Measurements from ENCODE around the gene RDH5. TPM values are rescaled to one million over a fixed set of nuclear protein-coding genes. Genes with fewer than 3 reads are reported as not detected.

The RDH5 gene
- total and polyA plus RNA-seq, 2 of the 13 experiments (the other 11 are each of a cell fraction or from before 2014, with no cell fraction given): 2.6 to 5.7 TPM

DNA sequence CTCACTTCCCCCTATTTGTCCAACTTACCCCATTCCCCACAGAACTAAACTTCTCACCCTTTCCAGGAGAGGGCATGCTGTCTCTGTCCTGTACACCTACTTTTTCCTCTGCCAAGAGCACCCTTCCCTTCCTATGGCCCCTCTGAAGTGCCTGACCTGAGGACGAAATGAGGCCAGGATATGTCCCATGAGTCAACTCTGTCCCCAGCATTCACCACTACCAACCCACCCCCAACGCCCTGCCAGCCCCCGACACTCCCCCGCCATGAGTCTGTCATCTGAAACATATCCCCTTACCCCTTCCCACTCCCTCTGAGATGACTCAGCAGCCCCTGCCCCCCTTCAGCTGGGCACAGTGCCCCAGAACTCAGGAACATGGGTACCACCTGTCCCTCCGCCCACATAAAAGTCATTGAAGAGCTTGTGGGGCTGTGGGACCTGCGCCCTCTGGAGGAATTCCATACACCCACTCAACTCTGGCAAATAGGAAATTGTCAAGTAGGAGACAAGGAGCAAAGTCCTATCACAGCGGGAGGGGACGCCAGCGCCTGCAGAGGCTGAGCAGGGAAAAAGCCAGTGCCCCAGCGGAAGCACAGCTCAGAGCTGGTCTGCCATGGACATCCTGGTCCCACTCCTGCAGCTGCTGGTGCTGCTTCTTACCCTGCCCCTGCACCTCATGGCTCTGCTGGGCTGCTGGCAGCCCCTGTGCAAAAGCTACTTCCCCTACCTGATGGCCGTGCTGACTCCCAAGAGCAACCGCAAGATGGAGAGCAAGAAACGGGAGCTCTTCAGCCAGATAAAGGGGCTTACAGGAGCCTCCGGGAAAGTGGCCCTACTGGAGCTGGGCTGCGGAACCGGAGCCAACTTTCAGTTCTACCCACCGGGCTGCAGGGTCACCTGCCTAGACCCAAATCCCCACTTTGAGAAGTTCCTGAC lies 38.8 kb upstream of the RDH5 start (continued):
- TF ChIP-seq, protein P1, sequence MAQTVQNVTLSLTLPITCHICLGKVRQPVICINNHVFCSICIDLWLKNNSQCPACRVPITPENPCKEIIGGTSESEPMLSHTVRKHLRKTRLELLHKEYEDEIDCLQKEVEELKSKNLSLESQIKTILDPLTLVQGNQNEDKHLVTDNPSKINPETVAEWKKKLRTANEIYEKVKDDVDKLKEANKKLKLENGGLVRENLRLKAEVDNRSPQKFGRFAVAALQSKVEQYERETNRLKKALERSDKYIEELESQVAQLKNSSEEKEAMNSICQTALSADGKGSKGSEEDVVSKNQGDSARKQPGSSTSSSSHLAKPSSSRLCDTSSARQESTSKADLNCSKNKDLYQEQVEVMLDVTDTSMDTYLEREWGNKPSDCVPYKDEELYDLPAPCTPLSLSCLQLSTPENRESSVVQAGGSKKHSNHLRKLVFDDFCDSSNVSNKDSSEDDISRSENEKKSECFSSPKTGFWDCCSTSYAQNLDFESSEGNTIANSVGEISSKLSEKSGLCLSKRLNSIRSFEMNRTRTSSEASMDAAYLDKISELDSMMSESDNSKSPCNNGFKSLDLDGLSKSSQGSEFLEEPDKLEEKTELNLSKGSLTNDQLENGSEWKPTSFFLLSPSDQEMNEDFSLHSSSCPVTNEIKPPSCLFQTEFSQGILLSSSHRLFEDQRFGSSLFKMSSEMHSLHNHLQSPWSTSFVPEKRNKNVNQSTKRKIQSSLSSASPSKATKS (CRISPR knock-in tag; IDR thresholded peaks at IDR 0.05): no peak
- TF ChIP-seq, protein P2, sequence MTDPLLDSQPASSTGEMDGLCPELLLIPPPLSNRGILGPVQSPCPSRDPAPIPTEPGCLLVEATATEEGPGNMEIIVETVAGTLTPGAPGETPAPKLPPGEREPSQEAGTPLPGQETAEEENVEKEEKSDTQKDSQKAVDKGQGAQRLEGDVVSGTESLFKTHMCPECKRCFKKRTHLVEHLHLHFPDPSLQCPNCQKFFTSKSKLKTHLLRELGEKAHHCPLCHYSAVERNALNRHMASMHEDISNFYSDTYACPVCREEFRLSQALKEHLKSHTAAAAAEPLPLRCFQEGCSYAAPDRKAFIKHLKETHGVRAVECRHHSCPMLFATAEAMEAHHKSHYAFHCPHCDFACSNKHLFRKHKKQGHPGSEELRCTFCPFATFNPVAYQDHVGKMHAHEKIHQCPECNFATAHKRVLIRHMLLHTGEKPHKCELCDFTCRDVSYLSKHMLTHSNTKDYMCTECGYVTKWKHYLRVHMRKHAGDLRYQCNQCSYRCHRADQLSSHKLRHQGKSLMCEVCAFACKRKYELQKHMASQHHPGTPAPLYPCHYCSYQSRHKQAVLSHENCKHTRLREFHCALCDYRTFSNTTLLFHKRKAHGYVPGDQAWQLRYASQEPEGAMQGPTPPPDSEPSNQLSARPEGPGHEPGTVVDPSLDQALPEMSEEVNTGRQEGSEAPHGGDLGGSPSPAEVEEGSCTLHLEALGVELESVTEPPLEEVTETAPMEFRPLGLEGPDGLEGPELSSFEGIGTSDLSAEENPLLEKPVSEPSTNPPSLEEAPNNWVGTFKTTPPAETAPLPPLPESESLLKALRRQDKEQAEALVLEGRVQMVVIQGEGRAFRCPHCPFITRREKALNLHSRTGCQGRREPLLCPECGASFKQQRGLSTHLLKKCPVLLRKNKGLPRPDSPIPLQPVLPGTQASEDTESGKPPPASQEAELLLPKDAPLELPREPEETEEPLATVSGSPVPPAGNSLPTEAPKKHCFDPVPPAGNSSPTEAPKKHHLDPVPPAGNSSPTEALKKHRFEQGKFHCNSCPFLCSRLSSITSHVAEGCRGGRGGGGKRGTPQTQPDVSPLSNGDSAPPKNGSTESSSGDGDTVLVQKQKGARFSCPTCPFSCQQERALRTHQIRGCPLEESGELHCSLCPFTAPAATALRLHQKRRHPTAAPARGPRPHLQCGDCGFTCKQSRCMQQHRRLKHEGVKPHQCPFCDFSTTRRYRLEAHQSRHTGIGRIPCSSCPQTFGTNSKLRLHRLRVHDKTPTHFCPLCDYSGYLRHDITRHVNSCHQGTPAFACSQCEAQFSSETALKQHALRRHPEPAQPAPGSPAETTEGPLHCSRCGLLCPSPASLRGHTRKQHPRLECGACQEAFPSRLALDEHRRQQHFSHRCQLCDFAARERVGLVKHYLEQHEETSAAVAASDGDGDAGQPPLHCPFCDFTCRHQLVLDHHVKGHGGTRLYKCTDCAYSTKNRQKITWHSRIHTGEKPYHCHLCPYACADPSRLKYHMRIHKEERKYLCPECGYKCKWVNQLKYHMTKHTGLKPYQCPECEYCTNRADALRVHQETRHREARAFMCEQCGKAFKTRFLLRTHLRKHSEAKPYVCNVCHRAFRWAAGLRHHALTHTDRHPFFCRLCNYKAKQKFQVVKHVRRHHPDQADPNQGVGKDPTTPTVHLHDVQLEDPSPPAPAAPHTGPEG (CRISPR knock-in tag; IDR thresholded peaks at IDR 0.05): no peak
- no peak for TF ChIP-seq ZNF232 (CRISPR knock-in tag; IDR thresholded peaks at IDR 0.05; ENCODE audit: borderline replicate concordance)
- no peak for TF ChIP-seq ATM (IDR thresholded peaks at IDR 0.05; ENCODE audit: borderline replicate concordance)
- no peak for TF ChIP-seq ZNF839 (CRISPR knock-in tag; IDR thresholded peaks at IDR 0.05; ENCODE audit: borderline replicate concordance)
- peak; percentile 72 for TF ChIP-seq GABPB1 (CRISPR knock-in tag; IDR thresholded peaks at IDR 0.05)
- TF ChIP-seq ZNF446 (CRISPR knock-in tag; IDR thresholded peaks at IDR 0.05): no peak
- no peak for TF ChIP-seq RELA (CRISPR knock-in tag; IDR thresholded peaks at IDR 0.05)
- TF ChIP-seq, protein P3, sequence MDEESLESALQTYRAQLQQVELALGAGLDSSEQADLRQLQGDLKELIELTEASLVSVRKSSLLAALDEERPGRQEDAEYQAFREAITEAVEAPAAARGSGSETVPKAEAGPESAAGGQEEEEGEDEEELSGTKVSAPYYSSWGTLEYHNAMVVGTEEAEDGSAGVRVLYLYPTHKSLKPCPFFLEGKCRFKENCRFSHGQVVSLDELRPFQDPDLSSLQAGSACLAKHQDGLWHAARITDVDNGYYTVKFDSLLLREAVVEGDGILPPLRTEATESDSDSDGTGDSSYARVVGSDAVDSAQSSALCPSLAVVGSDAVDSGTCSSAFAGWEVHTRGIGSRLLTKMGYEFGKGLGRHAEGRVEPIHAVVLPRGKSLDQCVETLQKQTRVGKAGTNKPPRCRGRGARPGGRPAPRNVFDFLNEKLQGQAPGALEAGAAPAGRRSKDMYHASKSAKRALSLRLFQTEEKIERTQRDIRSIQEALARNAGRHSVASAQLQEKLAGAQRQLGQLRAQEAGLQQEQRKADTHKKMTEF (CRISPR knock-in tag; IDR thresholded peaks at IDR 0.05): peak; percentile 65; the same call in 1 of the 2 replicates
- no peak for TF ChIP-seq EED (CRISPR knock-in tag; IDR thresholded peaks at IDR 0.05)
- TF ChIP-seq, protein P4, sequence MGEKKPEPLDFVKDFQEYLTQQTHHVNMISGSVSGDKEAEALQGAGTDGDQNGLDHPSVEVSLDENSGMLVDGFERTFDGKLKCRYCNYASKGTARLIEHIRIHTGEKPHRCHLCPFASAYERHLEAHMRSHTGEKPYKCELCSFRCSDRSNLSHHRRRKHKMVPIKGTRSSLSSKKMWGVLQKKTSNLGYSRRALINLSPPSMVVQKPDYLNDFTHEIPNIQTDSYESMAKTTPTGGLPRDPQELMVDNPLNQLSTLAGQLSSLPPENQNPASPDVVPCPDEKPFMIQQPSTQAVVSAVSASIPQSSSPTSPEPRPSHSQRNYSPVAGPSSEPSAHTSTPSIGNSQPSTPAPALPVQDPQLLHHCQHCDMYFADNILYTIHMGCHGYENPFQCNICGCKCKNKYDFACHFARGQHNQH (CRISPR knock-in tag; IDR thresholded peaks at IDR 0.05): no peak
- TF ChIP-seq, protein P5, sequence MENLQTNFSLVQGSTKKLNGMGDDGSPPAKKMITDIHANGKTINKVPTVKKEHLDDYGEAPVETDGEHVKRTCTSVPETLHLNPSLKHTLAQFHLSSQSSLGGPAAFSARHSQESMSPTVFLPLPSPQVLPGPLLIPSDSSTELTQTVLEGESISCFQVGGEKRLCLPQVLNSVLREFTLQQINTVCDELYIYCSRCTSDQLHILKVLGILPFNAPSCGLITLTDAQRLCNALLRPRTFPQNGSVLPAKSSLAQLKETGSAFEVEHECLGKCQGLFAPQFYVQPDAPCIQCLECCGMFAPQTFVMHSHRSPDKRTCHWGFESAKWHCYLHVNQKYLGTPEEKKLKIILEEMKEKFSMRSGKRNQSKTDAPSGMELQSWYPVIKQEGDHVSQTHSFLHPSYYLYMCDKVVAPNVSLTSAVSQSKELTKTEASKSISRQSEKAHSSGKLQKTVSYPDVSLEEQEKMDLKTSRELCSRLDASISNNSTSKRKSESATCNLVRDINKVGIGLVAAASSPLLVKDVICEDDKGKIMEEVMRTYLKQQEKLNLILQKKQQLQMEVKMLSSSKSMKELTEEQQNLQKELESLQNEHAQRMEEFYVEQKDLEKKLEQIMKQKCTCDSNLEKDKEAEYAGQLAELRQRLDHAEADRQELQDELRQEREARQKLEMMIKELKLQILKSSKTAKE (CRISPR knock-in tag; IDR thresholded peaks at IDR 0.05; ENCODE audit: borderline replicate concordance): no peak
- peak; percentile 58; the same call in 1 of the 2 replicates for TF ChIP-seq ZNF143 (CRISPR knock-in tag; IDR thresholded peaks at IDR 0.05)
- TF ChIP-seq EEA1 (CRISPR knock-in tag; IDR thresholded peaks at IDR 0.05; ENCODE audit: borderline replicate concordance): no peak
- no peak for TF ChIP-seq ZFAT (CRISPR knock-in tag; conservative IDR thresholded peaks at IDR 0.05)
